Karpas-422 (cell line): ENCODE measurements around the gene SLC7A9. TPM values are rescaled to one million over a fixed set of nuclear protein-coding genes. Genes with fewer than 3 reads are reported as not detected.

Experiments
- DNase-seq: peaks from one replicate; pipeline ENCODE4 v3.0.0-alpha.2; 2015
- H2AFZ ChIP-seq: fragments of 200-600 bp; sonication (generic); 2 replicates; pipeline ENCODE4 v1.6.1; 2014; ENCODE audit warnings: antibody characterized with exemption, low read length, mixed read lengths
- H3K27ac ChIP-seq: fragments of 200-600 bp; sonication (generic); 2 replicates; pipeline ENCODE4 v1.5.1; 2014; ENCODE audit warnings: mild to moderate bottlenecking, low read length, moderate library complexity
- H3K27me3 ChIP-seq: fragments of 200-600 bp; sonication (generic); 2 replicates; pipeline ENCODE4 v1.6.1; 2014; ENCODE audit warnings: low read length, mixed read lengths
- H3K36me3 ChIP-seq: fragments of 200-600 bp; sonication (generic); 2 replicates; pipeline ENCODE4 v1.6.1; 2014; ENCODE audit warnings: low read length, mixed read lengths; ENCODE audit not compliant: insufficient read depth
- H3K4me1 ChIP-seq: fragments of 200-600 bp; sonication (generic); 2 replicates; pipeline ENCODE4 v1.6.1; 2014; ENCODE audit warnings: mild to moderate bottlenecking, low read length, mixed read lengths
- H3K4me2 ChIP-seq: fragments of 200-600 bp; sonication (generic); 2 replicates; pipeline ENCODE4 v1.6.1; 2014; ENCODE audit warnings: low read length, low read depth, mild to moderate bottlenecking; ENCODE audit not compliant: poor library complexity, severe bottlenecking
- H3K4me3 ChIP-seq: fragments of 200-600 bp; sonication (generic); 2 replicates; pipeline ENCODE4 v1.5.1; 2014; ENCODE audit warnings: mild to moderate bottlenecking, antibody characterized with exemption, low read length, mixed read lengths
- H3K79me2 ChIP-seq: fragments of 200-600 bp; sonication (generic); 2 replicates; pipeline ENCODE4 v1.6.1; 2014; ENCODE audit warnings: mild to moderate bottlenecking, low read length, mixed read lengths
- H3K9ac ChIP-seq: fragments of 200-600 bp; sonication (generic); 2 replicates; pipeline ENCODE4 v1.6.0; 2014; ENCODE audit warnings: low read length
- H3K9me2 ChIP-seq: fragments of 200-600 bp; sonication (generic), shearing (Covaris generic); replicated peaks from 2 replicates; pipeline ENCODE4 v1.6.0; 2014; ENCODE audit warnings: mild to moderate bottlenecking, low read length, moderate library complexity; ENCODE audit not compliant: insufficient read depth
- H3K9me3 ChIP-seq: fragments of 300-700, 200-600 bp; sonication (generic); 2 replicates; pipeline ENCODE4 v1.6.1; 2014; ENCODE audit warnings: low read length, mixed read lengths
- H4K20me1 ChIP-seq: fragments of 200-600 bp; sonication (generic); 2 replicates; pipeline ENCODE4 v1.6.1; 2014; ENCODE audit warnings: mild to moderate bottlenecking, antibody characterized with exemption, low read length, low read depth; ENCODE audit not compliant: insufficient read depth
- small RNA-seq: library from RNA; depleted of rRNA; stranded (forward); fragments of <200 nt; gene quantifications from one replicate; pipeline ENCODE3, GENCODE V24; 2014
- total RNA-seq: library from RNA; depleted of rRNA; stranded (reverse); fragments of >200 nt; shearing (Covaris generic); gene quantifications from 2 replicates; pipeline ENCODE4 v1.2.3, GENCODE V29; 2014; ENCODE audit warnings: low replicate concordance; rRNA removed

Gene SLC7A9
- total RNA-seq, 1 experiment from 2014 or later, result not detected

DNA sequence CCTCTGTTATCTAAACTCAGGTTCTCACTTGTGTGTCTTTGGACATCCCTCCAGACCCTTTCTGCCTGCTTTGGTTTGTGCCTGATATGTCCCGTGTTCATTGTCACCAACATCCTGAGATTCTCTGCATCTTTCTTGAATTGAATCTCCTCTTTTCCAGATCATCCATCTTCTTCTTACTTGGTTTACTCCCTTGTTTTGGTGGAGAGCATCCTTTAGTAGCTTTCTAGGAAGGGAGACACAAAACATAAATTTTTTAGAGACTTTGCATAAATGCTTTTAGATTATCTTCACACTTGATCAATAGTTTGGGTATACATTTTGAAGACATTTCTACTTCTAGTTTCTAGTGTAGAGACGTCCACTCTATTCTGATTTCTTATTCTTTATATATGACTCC is 88.3 kb downstream of the SLC7A9 start:
- H3K27me3 ChIP-seq, result no peaks in the 10 kb centered on the region
- peak; percentile 33 for DNase-seq
- H3K9me3 ChIP-seq, result no peaks in the 10 kb centered on the region
- H3K36me3 ChIP-seq, result no peaks in the 10 kb centered on the region
- H3K4me3 ChIP-seq, result no peak overlapping the region
- no peak overlapping the region for H3K9ac ChIP-seq
- no peaks in the 10 kb centered on the region for H3K9me2 ChIP-seq
- H3K79me2 ChIP-seq, result no peaks in the 10 kb centered on the region
- no peak overlapping the region for H3K27ac ChIP-seq
- no peaks in the 10 kb centered on the region for H4K20me1 ChIP-seq
- H3K4me1 ChIP-seq, result no peaks in the 10 kb centered on the region
- no peak overlapping the region for H2AFZ ChIP-seq
- no peak overlapping the region for H3K4me2 ChIP-seq

Small RNA genes within 50 kb of the gene (small RNA-seq; reads per million reads assigned to genes)
- 0.36 reads per million for gene RN7SKP22

Other genes with a start within 250 kb of the SLC7A9 start
- gene ANKRD27, start 194.6 kb downstream of the SLC7A9 start, total RNA-seq, result 35.0 and 48.1 TPM in 2 replicates
- gene RGS9BP, start 193.9 kb downstream of the SLC7A9 start, total RNA-seq, result 0.87 TPM in 1 of 2 replicates, not detected in the other
- gene NUDT19, start 177.9 kb downstream of the SLC7A9 start, total RNA-seq, result 17.0 and 19.6 TPM in 2 replicates
- not detected in 2 replicates for gene TDRD12, start 150.0 kb downstream of the SLC7A9 start, total RNA-seq
- gene CEP89, start 102.2 kb upstream of the SLC7A9 start, total RNA-seq, result 3.2 and 7.6 TPM in 2 replicates
- 4.4 and 10.5 TPM in 2 replicates for gene FAAP24, start 102.5 kb upstream of the SLC7A9 start, total RNA-seq
- gene RHPN2, start 195.1 kb upstream of the SLC7A9 start, total RNA-seq, result 2.8 and 4.3 TPM in 2 replicates
- 2.9 and 3.4 TPM in 2 replicates for gene GPATCH1, start 211.4 kb upstream of the SLC7A9 start, total RNA-seq